HCT116 (cell line): Measurements from ENCODE around the gene INKA1. TPM values are rescaled to one million over a fixed set of nuclear protein-coding genes. Genes with fewer than 3 reads are reported as not detected.

Experiments
- ATAC-seq: fragments of 200-7000 bp; cut with Tn5 transposase; 2 replicates; pipeline ENCODE4 v1.9.1; 2020; ENCODE audit warnings: mild to moderate bottlenecking, moderate library complexity
- BruUV-seq: library from RNA; stranded (reverse); fragments of 400-500 nt; replicated peaks from 2 replicates; lab custom pipeline; 2021; lab: Mats Ljungman, UMichigan
- CTCF ChIA-PET: fragments of 300-600 bp; sonication (Branson Sonifier 250); formaldehyde crosslinking; loops from one replicate; lab custom pipeline; 2021; ENCODE audit warnings: antibody characterized with exemption; lab: Charles Lee
- POLR2A ChIA-PET: fragments of 300-600, 350-600 bp; sonication (Branson Sonifier 250); formaldehyde crosslinking; loops from one replicate; lab custom pipeline; 2021; ENCODE audit warnings: antibody characterized with exemption; lab: Charles Lee
- RAD21 ChIA-PET, 2 experiments: fragments of 300-600 bp; sonication (Branson Sonifier 250); formaldehyde crosslinking; loops; one replicate each; lab custom pipeline; 2023; ENCODE audit warnings: low total read pairs in 2 of 2; ENCODE audit not compliant: uncharacterized antibody in 2 of 2, unreplicated experiment in 2 of 2, low non-redundant PET in 1 of 2; lab: Charles Lee
- DNase-seq: peaks from one replicate; pipeline ENCODE4 v3.0.0-alpha.2; 2010; ENCODE audit warnings: low read depth, low spot score
- H2AFZ ChIP-seq: fragments of 200-600 bp; shearing (Covaris generic), sonication (generic); 2 replicates; pipeline ENCODE4 v1.6.1; 2017; ENCODE audit warnings: low read depth, mixed run types, mixed read lengths, antibody characterized with exemption, low read length; ENCODE audit not compliant: poor library complexity, severe bottlenecking
- H3K27ac ChIP-seq: 2 replicates; pipeline ENCODE4 v1.5.1; 2012; ENCODE audit warnings: low read depth, low read length
- H3K27me3 ChIP-seq: fragments of 200-600 bp; sonication (generic); 2 replicates; pipeline ENCODE4 v1.6.1; 2016; ENCODE audit warnings: mixed run types, low read length, mixed read lengths; ENCODE audit not compliant: insufficient read depth
- H3K36me3 ChIP-seq, 2 experiments: fragments of 200-500 bp in 1 of 2; fragments of 200-600 bp in 1 of 2; sonication (Bioruptor generic) in 1 of 2; sonication (generic) in 1 of 2; 2 replicates each; pipeline versions ENCODE4 v1.5.1 to v1.6.1; 2014 to 2016; ENCODE audit warnings: low read length in 2 of 2, inconsistent platforms in 1 of 2, mixed read lengths in 1 of 2, mixed run types in 1 of 2; ENCODE audit not compliant: insufficient read depth in 2 of 2, control insufficient read depth in 1 of 2
- H3K4me1 ChIP-seq, 2 experiments: fragments of 200-600 bp in 1 of 2; sonication (generic) in 1 of 2; 2 replicates each; pipeline versions ENCODE4 v1.5.1 to v1.6.1; 2012 to 2017; ENCODE audit warnings: low read length in 2 of 2, inconsistent platforms in 1 of 2, mild to moderate bottlenecking in 1 of 2, mixed read lengths in 1 of 2, mixed run types in 1 of 2, moderate library complexity in 1 of 2; ENCODE audit not compliant: insufficient read depth in 2 of 2, control insufficient read depth in 1 of 2
- H3K4me2 ChIP-seq: fragments of 200-600 bp; sonication (generic); 2 replicates; pipeline ENCODE4 v1.6.1; 2017; ENCODE audit warnings: mixed run types, low read length, mixed read lengths
- H3K4me3 ChIP-seq, 2 experiments: fragments of 200-600 bp in 1 of 2; sonication (generic) in 1 of 2; replicated peaks in 1 of 2; 2 replicates each; pipeline ENCODE4 v1.5.1; 2011 to 2016; ENCODE audit warnings: low read length in 2 of 2, control low read depth in 1 of 2, low read depth in 1 of 2, mild to moderate bottlenecking in 1 of 2, mixed read lengths in 1 of 2, mixed run types in 1 of 2
- H3K79me2 ChIP-seq: fragments of 200-600 bp; sonication (generic); 2 replicates; pipeline ENCODE4 v1.6.1; 2017; ENCODE audit warnings: mild to moderate bottlenecking, mixed run types, low read length, moderate library complexity, mixed read lengths; ENCODE audit not compliant: insufficient read depth
- H3K9ac ChIP-seq: fragments of 200-600 bp; sonication (generic); 2 replicates; pipeline ENCODE4 v1.6.1; 2016; ENCODE audit warnings: low read length, mixed read lengths
- H3K9me2 ChIP-seq: fragments of 200-600 bp; sonication (generic), shearing (Covaris generic); 2 replicates; pipeline ENCODE4 v1.6.1; 2017; ENCODE audit warnings: mixed run types, mild to moderate bottlenecking, moderate library complexity; ENCODE audit not compliant: insufficient read depth
- H3K9me3 ChIP-seq, 2 experiments: fragments of 200-500 bp in 1 of 2; fragments of 200-600 bp in 1 of 2; sonication (Bioruptor generic) in 1 of 2; sonication (generic) in 1 of 2; 2 replicates each; pipeline ENCODE4 v1.6.1; 2014 to 2017; ENCODE audit warnings: low read length in 2 of 2, mixed read lengths in 2 of 2, inconsistent platforms in 1 of 2, low read depth in 1 of 2, mild to moderate bottlenecking in 1 of 2, mixed run types in 1 of 2, moderate library complexity in 1 of 2; ENCODE audit not compliant: control insufficient read depth in 1 of 2, insufficient read depth in 1 of 2
- H4K20me1 ChIP-seq: fragments of 200-600 bp; sonication (generic), shearing (Covaris generic); 2 replicates; pipeline ENCODE4 v1.6.1; 2017; ENCODE audit warnings: mixed run types, mild to moderate bottlenecking, moderate library complexity; ENCODE audit not compliant: insufficient read depth
- ATF3 ChIP-seq: IDR thresholded peaks from 2 replicates; pipeline ENCODE4 v1.6.1; 2012
- CBX3 ChIP-seq: IDR thresholded peaks from 2 replicates; pipeline ENCODE4 v1.6.1; 2012; ENCODE audit warnings: low read depth
- CEBPB ChIP-seq: IDR thresholded peaks from 2 replicates; pipeline ENCODE4 v1.6.1; 2012; ENCODE audit warnings: low read depth
- CTCF ChIP-seq, 3 experiments: fragments of 200-600 bp in 1 of 3; sonication (generic) in 1 of 3; IDR thresholded peaks in 2 of 3; conservative IDR thresholded peaks in 1 of 3; 2 replicates each; pipeline ENCODE4 v1.5.1; 2012 to 2017; ENCODE audit warnings: low read depth in 2 of 3, low read length in 2 of 3, antibody characterized with exemption in 1 of 3, borderline replicate concordance in 1 of 3, control low read depth in 1 of 3, mild to moderate bottlenecking in 1 of 3, mixed read lengths in 1 of 3, mixed run types in 1 of 3, moderate library complexity in 1 of 3; ENCODE audit not compliant: insufficient read depth in 1 of 3
- ELF1 ChIP-seq: IDR thresholded peaks from 2 replicates; pipeline ENCODE4 v1.6.1; 2012; ENCODE audit warnings: low read depth, borderline replicate concordance
- EZH2 ChIP-seq: fragments of 200-600 bp; sonication (generic); IDR thresholded peaks from 2 replicates; pipeline ENCODE4 v1.6.1; 2017; ENCODE audit warnings: antibody characterized with exemption, mixed run types
- FOSL1 ChIP-seq: IDR thresholded peaks from 2 replicates; pipeline ENCODE4 v1.6.1; 2012; ENCODE audit warnings: low read depth
- POLR2A ChIP-seq: IDR thresholded peaks from 2 replicates; pipeline ENCODE4 v1.7.0; 2011; ENCODE audit warnings: borderline replicate concordance; ENCODE audit not compliant: insufficient read depth, insufficient read length; ENCODE audit errors: extremely low read depth
- RAD21 ChIP-seq: IDR thresholded peaks from 2 replicates; pipeline ENCODE4 v1.6.1; 2012; ENCODE audit warnings: low read depth, mild to moderate bottlenecking
- REST ChIP-seq: IDR thresholded peaks from 2 replicates; pipeline ENCODE4 v1.6.1; 2012; ENCODE audit warnings: low read depth
- SP1 ChIP-seq: IDR thresholded peaks from 2 replicates; pipeline ENCODE4 v1.6.1; 2012; ENCODE audit warnings: low read depth
- SRF ChIP-seq: IDR thresholded peaks from 2 replicates; pipeline ENCODE4 v1.6.1; 2012; ENCODE audit warnings: low read depth
- YY1 ChIP-seq: IDR thresholded peaks from 2 replicates; pipeline ENCODE4 v1.6.1; 2011; ENCODE audit warnings: low read length, low read depth, moderate library complexity, mild to moderate bottlenecking; ENCODE audit not compliant: insufficient replicate concordance; ENCODE audit errors: extremely low read depth
- ZNF274 ChIP-seq: fragments of 200-500 bp; sonication (Bioruptor generic); IDR thresholded peaks from 2 replicates; pipeline ENCODE4 v1.6.1; 2014; ENCODE audit warnings: mild to moderate bottlenecking, low read depth, low read length, inconsistent platforms
- intact Hi-C: fragments of 100-400 bp; cut with micrococcal nuclease; formaldehyde crosslinking; loops from 2 replicates; pipeline ENCODE4 v1.10.0; 2022
- total RNA-seq: library from RNA; stranded (reverse); gene quantifications from one replicate; pipeline ENCODE4 v1.2.1, GENCODE V29; 2021; ENCODE audit not compliant: unreplicated experiment

Gene INKA1
- total RNA-seq, 1 experiment from 2014 or later, result 1.6 TPM

GRCh38 chr3:49805897-49806701 is 3.0 kb downstream of the INKA1 start:
- Histone ChIP-seq H3K9me3 (no peaks in the 10 kb centered on the region), H3K9ac (no peak overlapping the region), H3K4me1 (peaks cover 2 to 16% of the 10 kb centered on the region in 2 experiments; a peak in 2 of 4 replicates), H4K20me1 (no peaks in the 10 kb centered on the region), H2AFZ (no peak overlapping the region), H3K27ac (no peak overlapping the region)
- DNase-seq, result no peak
- no TSS peak for BruUV-seq
- intact Hi-C loops, result no loop called here
- TF ChIP-seq RAD21 (no peak), SP1 (no peak), EZH2 (no peak), CEBPB (no peak), SRF (no peak), ZNF274 (no peak), CBX3 (no peak), POLR2A (no peak), YY1 (no peak)
- TF ChIP-seq, all 23 proteins: peak for 0
- ChIA-PET POLR2A (no interaction called here), CTCF (no interaction called here), RAD21 (no interaction called here)
- H3K36me3 ChIP-seq, result no peaks in the 10 kb centered on the region
- ATAC-seq, result no peak
- H3K79me2 ChIP-seq, result no peaks in the 10 kb centered on the region
- H3K27me3 ChIP-seq, result no peaks in the 10 kb centered on the region
- H3K9me2 ChIP-seq, result no peaks in the 10 kb centered on the region
- no peak overlapping the region for H3K4me3 ChIP-seq
- no peak overlapping the region for H3K4me2 ChIP-seq

GRCh38 chr3:49806850-49807249 is 3.8 kb downstream of the INKA1 start:
- Histone ChIP-seq H3K79me2 (no peaks in the 10 kb centered on the region), H3K4me2 (no peak overlapping the region), H3K4me3 (no peak overlapping the region), H3K27me3 (no peaks in the 10 kb centered on the region), H4K20me1 (no peaks in the 10 kb centered on the region), H3K27ac (no peak overlapping the region), H3K4me1 (peaks cover 2 to 16% of the 10 kb centered on the region in 2 experiments; a peak in 2 of 4 replicates), H2AFZ (no peak overlapping the region), H3K9me3 (no peaks in the 10 kb centered on the region), H3K9me2 (no peaks in the 10 kb centered on the region), H3K36me3 (no peaks in the 10 kb centered on the region), H3K9ac (no peak overlapping the region)
- ChIA-PET RAD21 (no interaction called here), CTCF (no interaction called here), POLR2A (no interaction called here)
- intact Hi-C loops, result no loop called here
- DNase-seq (no peak), ATAC-seq (no peak)
- BruUV-seq, result no TSS peak
- TF ChIP-seq ELF1 (no peak), SRF (no peak), RAD21 (no peak), POLR2A (no peak), FOSL1 (no peak), ATF3 (no peak), CTCF (IDR thresholded peaks at IDR 0.05 in 2 of 3, conservative IDR thresholded peaks at IDR 0.05 in 1 of 3; ENCODE audit: borderline replicate concordance in 1 of 3, insufficient read depth in 1 of 3, low read depth in 2 of 3, low read length in 2 of 3) (no peak), REST (no peak), YY1 (no peak)
